Measurements from ENCODE around the gene MISP.
"Not testable (repeated sequence)": the region's sequence is repeated elsewhere in the genome, so short reads cannot be mapped to it uniquely, and the experiment has no call there.

MISP gene, protein sequence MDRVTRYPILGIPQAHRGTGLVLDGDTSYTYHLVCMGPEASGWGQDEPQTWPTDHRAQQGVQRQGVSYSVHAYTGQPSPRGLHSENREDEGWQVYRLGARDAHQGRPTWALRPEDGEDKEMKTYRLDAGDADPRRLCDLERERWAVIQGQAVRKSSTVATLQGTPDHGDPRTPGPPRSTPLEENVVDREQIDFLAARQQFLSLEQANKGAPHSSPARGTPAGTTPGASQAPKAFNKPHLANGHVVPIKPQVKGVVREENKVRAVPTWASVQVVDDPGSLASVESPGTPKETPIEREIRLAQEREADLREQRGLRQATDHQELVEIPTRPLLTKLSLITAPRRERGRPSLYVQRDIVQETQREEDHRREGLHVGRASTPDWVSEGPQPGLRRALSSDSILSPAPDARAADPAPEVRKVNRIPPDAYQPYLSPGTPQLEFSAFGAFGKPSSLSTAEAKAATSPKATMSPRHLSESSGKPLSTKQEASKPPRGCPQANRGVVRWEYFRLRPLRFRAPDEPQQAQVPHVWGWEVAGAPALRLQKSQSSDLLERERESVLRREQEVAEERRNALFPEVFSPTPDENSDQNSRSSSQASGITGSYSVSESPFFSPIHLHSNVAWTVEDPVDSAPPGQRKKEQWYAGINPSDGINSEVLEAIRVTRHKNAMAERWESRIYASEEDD

DNA sequence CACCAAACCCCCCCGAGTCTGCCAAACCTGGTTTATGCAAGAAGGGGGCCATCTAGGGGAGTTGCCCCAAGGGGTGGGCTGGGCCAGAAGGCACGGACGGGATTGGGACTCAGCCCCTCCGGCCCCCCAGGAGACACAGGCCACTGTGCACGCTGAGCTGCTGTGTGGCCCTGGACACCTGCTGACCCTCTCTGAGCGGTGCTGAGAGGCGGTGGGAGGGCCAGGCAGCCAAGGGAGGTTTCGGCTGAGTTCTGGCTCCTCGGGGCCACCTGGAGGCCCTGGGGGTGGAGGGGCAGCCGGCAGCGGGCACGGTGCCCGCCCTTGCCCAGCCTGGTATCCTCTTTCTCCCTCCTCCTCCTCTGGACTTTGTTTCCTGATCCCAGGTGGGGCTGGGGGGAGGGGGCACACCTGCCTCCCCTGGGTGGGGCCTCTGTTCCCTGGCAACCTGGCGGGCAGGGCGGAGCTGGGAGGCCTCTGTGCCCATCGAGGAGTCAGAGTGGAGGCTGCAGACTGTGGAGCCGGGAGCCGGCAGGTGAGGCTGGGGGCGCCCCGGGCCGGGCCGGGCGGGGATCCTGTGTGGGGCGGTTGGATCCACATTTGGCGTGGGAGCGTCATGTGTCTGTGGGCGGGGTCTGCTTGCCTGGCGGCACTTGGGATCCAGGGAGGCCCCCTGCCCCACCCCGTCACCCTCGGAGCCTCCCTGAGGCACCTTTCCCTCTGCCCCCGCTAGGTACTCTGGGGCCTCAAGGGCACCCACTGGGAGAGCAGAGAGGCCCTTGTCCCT, at the start of gene MISP:
TSS of gene MISP (plus strand) at position 473 of the 784 bp plus-strand sequence. CDS start 5,835 bp downstream, outside the sequence.
- no peak for DNase-seq

GRCh38 chr19:702847-703246, 48.1 kb upstream of the MISP start:
- not testable (repeated sequence) for DNase-seq

DNA sequence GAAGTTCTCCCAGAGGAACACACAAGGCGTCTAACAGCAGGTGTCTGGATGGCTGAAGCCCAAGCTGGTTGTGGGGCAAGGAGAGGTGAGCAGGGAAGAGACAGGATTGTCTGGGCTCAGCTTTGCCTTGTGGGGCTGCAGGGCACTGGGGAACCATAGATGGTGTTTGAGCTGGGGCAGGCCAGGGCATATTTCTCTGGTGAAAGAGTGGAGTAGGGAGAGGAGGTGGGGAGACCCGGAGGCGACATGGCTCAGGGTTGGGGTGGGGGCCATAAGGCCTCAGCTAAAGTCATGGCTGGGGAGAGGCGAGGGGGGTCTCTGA, 47.6 kb upstream of the MISP start:
- DNase-seq, result no peak

- DNase-seq, result no peak
Measured at GRCh38 chr19:703651-704446, 47.1 kb upstream of the MISP start.

DNA sequence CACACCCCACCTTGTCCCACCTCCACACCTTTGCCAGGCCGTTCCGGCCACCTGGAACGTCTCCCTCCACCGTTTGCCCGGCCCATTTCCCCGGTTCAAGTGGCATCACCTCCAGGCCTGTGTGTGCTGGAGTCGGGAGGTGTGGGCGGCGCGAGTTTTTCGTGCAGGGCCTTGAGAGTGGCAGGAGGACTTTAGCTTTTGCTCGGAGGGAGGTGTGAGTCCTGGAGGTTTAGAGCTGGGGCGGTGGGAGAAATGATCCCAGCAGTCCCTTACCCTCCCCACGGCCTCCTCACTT, 46.5 kb upstream of the MISP start:
- no peak for DNase-seq

DNA sequence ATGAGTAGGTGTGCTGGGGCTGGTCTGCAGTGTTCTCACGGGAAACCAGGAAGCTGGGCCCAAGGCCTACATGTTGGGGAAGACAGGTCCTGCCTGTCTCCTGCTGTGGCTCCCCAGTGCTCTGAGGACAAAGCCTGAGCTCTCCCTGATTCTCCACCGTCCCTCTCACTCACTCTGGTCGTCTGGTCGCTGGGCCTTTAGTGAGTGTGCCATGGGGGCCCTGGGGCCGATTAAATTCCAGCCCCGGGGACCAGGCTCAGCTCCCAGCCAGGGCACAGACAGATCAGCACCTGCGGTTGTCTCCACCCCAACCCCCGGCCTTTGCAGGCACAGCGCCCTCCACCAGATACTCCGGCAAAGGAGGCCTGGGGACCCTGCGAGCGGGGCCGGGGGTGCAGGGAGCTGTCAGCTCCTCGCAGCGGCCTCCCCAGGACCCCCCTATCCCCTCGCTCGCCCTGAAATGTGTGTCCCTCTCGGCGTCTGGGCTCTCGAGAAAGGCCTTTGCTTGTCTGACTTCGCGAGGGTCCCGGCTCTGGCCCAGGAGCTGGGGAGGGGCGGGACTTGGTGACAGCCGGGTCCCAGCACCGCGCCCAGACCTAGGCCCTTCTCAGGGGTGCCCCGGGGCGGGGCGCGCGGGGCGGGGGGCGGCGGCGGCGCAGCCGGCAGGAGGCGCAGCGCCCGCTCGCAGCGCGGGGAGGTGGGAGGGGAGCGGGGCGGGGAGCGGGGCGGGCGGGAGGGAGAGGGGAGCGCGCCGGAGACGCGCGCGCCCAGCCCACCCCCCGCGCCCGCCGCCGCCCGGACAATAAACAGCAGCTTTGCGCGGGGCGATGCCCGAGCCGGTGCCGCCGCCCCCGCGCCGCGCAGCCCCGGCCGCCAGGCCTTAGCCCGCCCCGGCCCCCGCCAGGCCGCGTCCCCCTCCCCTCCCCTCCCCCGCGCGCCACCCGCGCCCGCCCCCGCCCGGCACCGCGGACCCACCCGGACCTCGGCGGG, 42.5 kb upstream of the MISP start, which contains the start of gene PALM:
TSS of gene PALM (plus strand) at position 782 of the 990 bp plus-strand sequence. CDS start 212 bp downstream, outside the sequence.
- no peak for DNase-seq

DNA sequence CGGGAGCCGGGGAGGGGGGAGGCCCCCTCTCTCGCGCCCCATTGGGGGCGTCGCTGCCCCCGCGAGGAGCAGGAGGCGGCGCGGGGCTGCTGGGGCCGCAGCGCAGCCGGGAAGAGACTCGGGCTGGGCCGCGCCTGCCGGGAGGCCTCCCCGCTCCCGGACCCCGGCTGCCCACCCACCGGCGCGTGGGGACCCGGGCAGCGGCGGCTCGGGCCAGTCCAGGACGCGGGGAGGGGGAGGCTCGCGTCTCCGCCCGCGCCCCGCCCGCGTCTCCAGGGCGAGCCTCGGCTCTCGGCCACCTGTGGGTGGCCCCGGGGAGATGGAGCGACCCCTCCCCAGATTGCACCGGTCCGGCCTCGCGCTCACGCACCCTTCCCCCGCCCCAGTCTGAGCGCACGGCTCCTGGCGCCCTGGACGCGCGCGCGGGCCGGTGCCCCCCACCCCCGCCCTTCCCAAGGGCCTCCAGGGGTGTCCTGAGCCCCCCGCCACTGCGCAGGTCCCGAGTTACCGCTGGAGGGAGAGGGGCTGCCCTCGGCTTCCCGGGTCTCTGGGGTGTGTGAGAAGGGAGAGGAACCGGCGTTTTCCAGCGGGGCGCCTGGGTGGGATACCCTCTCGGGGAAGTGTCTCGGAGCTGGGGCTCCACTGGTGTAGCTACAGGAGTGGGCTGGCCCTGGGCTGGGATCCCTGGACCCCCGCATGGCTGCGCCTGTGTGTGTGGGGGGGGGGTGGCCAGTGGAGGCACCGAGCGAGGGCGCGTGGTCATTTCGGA, 41.5 kb upstream of the MISP start:
- DNase-seq, result no peak

DNA sequence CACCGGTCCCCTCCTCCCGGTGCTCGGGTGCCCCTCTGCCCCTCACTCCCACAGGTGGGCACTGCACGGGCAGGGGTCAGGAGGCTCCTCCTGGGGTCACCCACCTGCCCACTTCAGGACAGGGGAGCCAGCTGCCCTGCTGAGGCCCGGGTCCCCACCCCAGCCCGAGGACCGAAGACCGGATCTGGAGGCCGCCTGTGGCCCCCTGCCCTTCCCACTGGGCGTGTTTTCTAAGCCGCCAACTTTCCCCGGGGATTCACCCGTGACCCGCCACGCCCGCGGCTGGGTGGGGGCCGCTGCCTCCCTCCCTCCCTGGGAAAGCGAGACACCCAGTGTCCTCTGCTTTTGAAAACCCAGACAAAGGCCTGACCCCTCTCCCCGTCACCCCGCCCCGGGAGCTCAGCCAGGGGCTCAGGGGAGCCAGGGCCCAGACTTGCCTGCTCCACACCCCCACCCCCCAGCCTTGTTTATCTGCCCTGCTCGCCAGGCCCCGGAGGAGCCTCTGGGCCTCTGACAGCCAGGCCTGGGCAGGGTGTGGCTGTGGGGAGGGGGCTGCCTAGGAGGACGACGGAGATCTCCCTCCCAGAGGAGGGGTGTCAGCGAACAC, 40.8 kb upstream of the MISP start:
- DNase-seq, result no peak

- no peak for DNase-seq
Measured at GRCh38 chr19:710767-711166, 40.1 kb upstream of the MISP start.

GRCh38 chr19:711254-711653, 39.7 kb upstream of the MISP start:
- no peak for DNase-seq

DNA sequence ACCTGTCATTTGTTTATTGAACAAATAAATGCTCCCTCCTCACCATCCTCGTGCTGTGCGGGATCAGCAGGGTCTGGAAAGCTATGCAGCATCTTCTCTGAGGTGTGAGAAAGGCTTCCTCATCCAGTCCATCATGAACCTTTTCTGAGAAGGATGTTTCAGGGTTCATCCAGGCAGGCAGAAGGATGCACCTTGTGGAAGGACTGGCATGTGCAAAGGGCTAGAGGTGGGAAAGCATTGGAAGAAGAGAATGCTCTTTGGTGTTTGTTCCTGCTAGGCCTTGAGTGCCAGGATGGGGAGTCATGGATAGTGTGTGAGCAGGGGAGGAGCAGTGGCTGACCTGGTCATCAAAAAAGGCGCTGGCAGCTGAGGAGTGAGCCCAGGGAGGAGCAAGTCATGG, 35.6 kb upstream of the MISP start:
- DNase-seq, result no peak

GRCh38 chr19:718251-718951, 32.5 kb upstream of the MISP start:
- no peak for DNase-seq

DNA sequence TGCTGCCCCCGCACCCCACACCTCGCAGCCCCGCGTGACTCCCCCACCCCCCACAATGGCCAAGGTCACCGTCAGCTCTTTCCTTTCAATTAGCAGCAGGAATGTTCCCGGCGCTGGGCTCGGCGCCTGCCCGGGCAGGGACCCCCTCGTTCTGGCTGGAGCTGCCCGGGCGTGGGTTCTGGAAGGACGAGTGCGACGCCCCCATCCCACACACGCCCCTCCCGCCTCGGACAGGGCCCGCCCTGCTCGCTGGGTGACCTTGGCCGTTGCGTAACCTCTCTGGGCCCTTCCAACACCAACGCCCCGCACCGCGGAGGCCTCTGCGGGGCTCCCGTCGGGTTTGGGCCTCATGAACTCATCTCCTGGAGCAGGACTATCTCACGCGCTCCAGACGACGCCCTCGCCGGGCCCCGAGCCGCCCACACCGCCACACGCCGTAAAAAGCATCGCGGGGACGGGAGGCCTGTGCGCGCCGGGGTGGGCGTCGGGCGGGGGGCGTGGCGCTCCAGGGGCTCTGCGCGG, 31.9 kb upstream of the MISP start:
- no peak for DNase-seq

DNA sequence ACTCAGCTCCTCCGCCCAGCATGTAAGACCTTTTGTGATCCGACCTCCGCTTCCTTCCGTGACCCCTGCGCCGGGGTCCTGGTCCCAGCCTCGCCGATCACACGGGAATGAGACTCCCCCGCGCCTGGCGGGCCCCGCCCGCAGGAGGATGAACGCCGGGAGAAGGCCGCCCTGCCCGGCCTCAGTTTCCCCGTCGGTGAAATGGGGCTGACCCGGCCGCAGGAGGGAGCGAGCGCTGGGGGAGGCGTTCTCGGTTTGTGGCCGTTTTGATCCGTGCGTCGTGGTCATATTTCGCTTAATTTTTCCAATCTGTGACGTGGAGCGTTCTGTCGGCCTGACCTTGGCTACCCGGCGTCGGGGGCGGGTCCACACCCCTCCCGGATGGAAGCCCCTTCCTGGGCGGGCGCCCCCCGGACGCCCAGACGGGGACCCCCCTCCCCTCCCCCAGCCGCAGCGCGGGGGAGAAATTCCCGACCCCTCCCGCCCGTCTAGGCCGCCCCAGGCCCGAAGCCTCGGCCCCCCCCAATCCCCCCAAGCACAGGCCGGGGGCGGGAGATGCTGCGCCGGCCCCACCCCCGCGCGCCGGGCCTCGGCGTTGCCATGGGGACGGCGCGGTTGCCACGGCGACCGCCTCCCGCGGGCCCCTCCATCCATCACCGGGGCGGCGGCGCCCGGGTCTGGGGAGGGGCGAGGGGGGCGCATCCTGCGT, 31.1 kb upstream of the MISP start:
- no peak for DNase-seq

DNA sequence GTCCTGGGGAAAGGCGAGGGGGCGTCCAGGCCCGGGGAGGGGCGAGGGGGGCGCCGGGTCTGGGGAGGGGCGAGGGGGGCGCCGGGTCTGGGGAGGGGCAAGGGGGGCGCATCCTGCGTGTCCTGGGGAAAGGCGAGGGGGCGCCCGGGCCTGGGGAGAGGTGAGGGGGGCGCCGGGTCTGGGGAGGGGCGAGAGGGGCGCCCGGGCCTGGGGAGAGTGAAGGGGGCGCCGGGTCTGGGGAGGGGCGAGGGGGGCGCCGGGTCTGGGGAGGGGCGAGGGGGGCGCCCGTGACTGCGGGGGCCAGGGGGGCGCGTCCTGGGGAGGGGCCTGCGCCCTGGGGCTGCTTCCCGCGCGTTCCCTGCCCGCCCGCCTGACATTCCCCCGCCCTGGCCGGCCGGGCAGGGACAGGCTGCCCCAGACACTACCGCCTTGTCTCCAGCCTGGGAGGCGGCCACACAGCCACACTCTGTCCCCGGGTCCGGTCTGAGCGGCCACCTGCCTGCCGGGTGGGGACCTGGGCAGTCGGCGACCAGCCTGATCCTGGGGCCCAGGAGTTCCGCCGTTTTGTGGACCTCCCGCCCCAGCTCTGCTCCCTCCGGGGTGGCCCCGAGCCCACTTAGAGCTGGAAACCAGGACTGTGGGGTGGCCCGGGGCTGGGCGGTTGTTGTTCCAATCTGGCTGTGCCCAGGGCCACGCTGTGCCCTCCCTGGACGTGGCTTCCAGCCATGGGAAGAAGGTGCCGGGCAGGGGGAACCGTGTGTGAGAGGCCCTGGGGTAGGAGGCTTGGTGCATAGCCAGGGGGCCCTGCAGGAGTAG, 30.4 kb upstream of the MISP start:
- no peak for DNase-seq

- no peak for DNase-seq
Measured at GRCh38 chr19:722553-723101, 28.3 kb upstream of the MISP start.

DNA sequence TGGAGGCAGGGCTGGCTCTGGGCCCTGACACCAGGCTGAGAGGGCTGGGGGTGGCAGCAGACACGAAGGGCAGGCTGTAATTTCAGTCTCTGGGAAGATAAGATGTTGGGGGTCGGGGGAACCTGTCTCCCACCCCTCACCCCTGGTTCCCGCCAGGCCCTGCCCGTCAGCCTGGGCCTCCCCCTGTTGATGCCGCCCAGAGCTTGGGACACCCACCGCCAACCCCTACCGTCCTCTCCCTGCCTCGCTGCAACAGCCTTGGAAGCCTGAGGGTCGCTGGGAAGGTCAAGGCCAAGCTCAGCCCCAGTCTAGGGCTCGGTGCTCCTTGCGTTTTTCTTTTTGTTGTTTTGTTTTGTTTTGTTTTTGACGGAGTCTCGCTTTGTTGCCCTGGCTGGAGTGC, 27.7 kb upstream of the MISP start:
- no peak for DNase-seq

- DNase-seq, result no peak
Measured at GRCh38 chr19:723714-724113, 27.2 kb upstream of the MISP start.

All from SW 1271 (cell line).